ENCODE data around the gene DGKD.

DNA sequence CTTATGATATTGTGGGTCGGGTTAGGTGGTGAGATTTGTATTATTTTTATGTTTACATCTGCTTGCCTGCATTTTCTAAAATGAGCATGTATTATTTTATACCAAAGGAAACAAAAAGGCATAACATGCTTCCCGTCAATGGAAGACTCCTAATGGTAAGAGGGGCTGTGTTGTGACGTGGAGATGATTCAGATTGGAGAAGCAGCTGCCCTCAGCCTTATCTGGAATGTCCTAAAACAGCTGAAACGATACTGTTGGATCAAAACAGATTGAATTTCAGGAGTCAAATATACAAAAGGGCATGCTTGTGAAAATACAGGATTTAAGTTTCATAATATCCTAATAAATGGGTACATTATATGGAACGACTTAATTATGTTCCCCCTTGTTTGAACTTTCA, 19.0 kb downstream of the DGKD start:
- TF ChIP-seq, protein P1, sequence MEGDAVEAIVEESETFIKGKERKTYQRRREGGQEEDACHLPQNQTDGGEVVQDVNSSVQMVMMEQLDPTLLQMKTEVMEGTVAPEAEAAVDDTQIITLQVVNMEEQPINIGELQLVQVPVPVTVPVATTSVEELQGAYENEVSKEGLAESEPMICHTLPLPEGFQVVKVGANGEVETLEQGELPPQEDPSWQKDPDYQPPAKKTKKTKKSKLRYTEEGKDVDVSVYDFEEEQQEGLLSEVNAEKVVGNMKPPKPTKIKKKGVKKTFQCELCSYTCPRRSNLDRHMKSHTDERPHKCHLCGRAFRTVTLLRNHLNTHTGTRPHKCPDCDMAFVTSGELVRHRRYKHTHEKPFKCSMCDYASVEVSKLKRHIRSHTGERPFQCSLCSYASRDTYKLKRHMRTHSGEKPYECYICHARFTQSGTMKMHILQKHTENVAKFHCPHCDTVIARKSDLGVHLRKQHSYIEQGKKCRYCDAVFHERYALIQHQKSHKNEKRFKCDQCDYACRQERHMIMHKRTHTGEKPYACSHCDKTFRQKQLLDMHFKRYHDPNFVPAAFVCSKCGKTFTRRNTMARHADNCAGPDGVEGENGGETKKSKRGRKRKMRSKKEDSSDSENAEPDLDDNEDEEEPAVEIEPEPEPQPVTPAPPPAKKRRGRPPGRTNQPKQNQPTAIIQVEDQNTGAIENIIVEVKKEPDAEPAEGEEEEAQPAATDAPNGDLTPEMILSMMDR (IDR thresholded peaks at IDR 0.05 in 2 of 3, conservative IDR thresholded peaks at IDR 0.05 in 1 of 3; ENCODE audit: control insufficient read depth in 2 of 3, extremely low read depth in 1 of 3, insufficient read depth in 1 of 3, low read depth in 3 of 3, low read length in 3 of 3) = no peak
- TF ChIP-seq SPI1 (IDR thresholded peaks at IDR 0.05; ENCODE audit: borderline replicate concordance, insufficient read depth, low read depth, low read length) (no peak), FOS (IDR thresholded peaks at IDR 0.05; ENCODE audit: borderline replicate concordance, extremely low read depth, insufficient read length) (no peak), EZH2 (IDR thresholded peaks at IDR 0.05; ENCODE audit: borderline replicate concordance, control insufficient read depth, low read depth, low read length) (no peak), CEBPB (IDR thresholded peaks at IDR 0.05; ENCODE audit: borderline replicate concordance in 1 of 2, low read depth in 2 of 2, low read length in 2 of 2) (no peak)
